H1 (cell line): ENCODE measurements around the gene RNASE9. TPM values are rescaled to one million over a fixed set of nuclear protein-coding genes. Genes with fewer than 3 reads are reported as not detected.

Source experiments
- CTCF ChIA-PET: fragments of 300-600 bp; sonication (Branson Sonifier 250); formaldehyde crosslinking; loops from one replicate; lab custom pipeline; 2021; ENCODE audit not compliant: partially characterized antibody; lab: Charles Lee
- POLR2A ChIA-PET: fragments of 300-600 bp; sonication (Branson Sonifier 250); formaldehyde crosslinking; loops from one replicate; lab custom pipeline; 2021; ENCODE audit warnings: inconsistent platforms; ENCODE audit not compliant: partially characterized antibody; lab: Charles Lee
- DNase-seq, 2 experiments: peaks; one replicate each; pipeline versions ENCODE4 v3.0.0 to v3.0.0-alpha.2; 2010 to 2022; ENCODE audit warnings: low spot score in 2 of 2, low read depth in 1 of 2, mixed read lengths in 1 of 2
- FAIRE-seq: peaks from 2 replicates; lab custom pipeline; 2011; peaks lifted over from hg19 to GRCh38; lab: Jason Lieb, UNC
- H2AFZ ChIP-seq: 2 replicates; pipeline ENCODE4 v1.8.1; 2012; ENCODE audit warnings: low read length, inconsistent platforms
- H2AK5ac ChIP-seq: 2 replicates; pipeline ENCODE4 v1.6.1; 2013; ENCODE audit warnings: low read depth, low read length
- H2BK120ac ChIP-seq: replicated peaks from 2 replicates; pipeline ENCODE3; 2013; ENCODE audit warnings: low read depth, low read length, inconsistent platforms
- H2BK12ac ChIP-seq: 2 replicates; pipeline ENCODE4 v1.6.1; 2013; ENCODE audit warnings: low read depth, low read length
- H2BK15ac ChIP-seq: 2 replicates; pipeline ENCODE4 v1.6.1; 2013; ENCODE audit warnings: low read length
- H2BK20ac ChIP-seq: 2 replicates; pipeline ENCODE4 v1.6.1; 2013; ENCODE audit warnings: low read length
- H2BK5ac ChIP-seq: 2 replicates; pipeline ENCODE4 v1.6.1; 2013; ENCODE audit warnings: low read depth, low read length
- H3K14ac ChIP-seq: 2 replicates; pipeline ENCODE4 v1.6.1; 2013; ENCODE audit warnings: inconsistent platforms; ENCODE audit not compliant: insufficient read length
- H3K18ac ChIP-seq: 2 replicates; pipeline ENCODE4 v1.6.1; 2013; ENCODE audit warnings: low read length; ENCODE audit errors: extremely low read depth
- H3K23ac ChIP-seq: 2 replicates; pipeline ENCODE4 v1.6.1; 2013; ENCODE audit warnings: inconsistent platforms; ENCODE audit not compliant: insufficient read length
- H3K23me2 ChIP-seq: 2 replicates; pipeline ENCODE4 v1.6.1; 2013; ENCODE audit warnings: low read depth, low read length
- H3K27ac ChIP-seq: 2 replicates; pipeline ENCODE4 v1.6.1; 2011; ENCODE audit warnings: low read depth, low read length, inconsistent platforms
- H3K27me3 ChIP-seq, 4 experiments: replicated peaks in 1 of 4; 1 replicate in 1 of 4; 2 replicates in 3 of 4; pipeline versions ENCODE4 v1.6.1 to v1.8.1; 2011 to 2013; ENCODE audit warnings: low read length in 3 of 4, mild to moderate bottlenecking in 3 of 4, inconsistent platforms in 2 of 4, mixed read lengths in 2 of 4, moderate library complexity in 1 of 4; ENCODE audit not compliant: control insufficient read depth in 3 of 4, insufficient read depth in 3 of 4; ENCODE audit errors: extremely low read depth in 1 of 4
- H3K36me3 ChIP-seq, 4 experiments: 2 replicates each; pipeline versions ENCODE4 v1.6.1 to v1.8.1; 2011 to 2013; ENCODE audit warnings: mild to moderate bottlenecking in 4 of 4, low read length in 3 of 4, moderate library complexity in 2 of 4, control low read depth in 1 of 4, inconsistent platforms in 1 of 4; ENCODE audit not compliant: insufficient read depth in 4 of 4, control insufficient read depth in 2 of 4
- H3K4ac ChIP-seq: replicated peaks from 2 replicates; pipeline ENCODE3; 2013; ENCODE audit warnings: low read length, low read depth, mixed read lengths, inconsistent platforms; ENCODE audit not compliant: insufficient read length
- H3K4me1 ChIP-seq, 4 experiments: replicated peaks in 1 of 4; 1 replicate in 1 of 4; 2 replicates in 3 of 4; pipeline versions ENCODE4 v1.6.1 to v1.8.1; 2011 to 2013; ENCODE audit warnings: low read length in 3 of 4, inconsistent platforms in 2 of 4, mixed read lengths in 1 of 4; ENCODE audit not compliant: insufficient read depth in 4 of 4, control insufficient read depth in 3 of 4
- H3K4me2 ChIP-seq, 2 experiments: 2 replicates each; pipeline versions ENCODE4 v1.6.1 to v1.8.1; 2011 to 2013; ENCODE audit warnings: low read depth in 2 of 2, low read length in 2 of 2, control low read depth in 1 of 2, inconsistent platforms in 1 of 2, mild to moderate bottlenecking in 1 of 2; ENCODE audit not compliant: insufficient read depth in 1 of 2
- H3K4me3 ChIP-seq, 4 experiments: fragments of 200-600, 300-600 bp in 1 of 4; sonication (generic), shearing (Covaris generic), sonication (Bioruptor Twin) in 1 of 4; 2 replicates each; pipeline versions ENCODE4 v1.5.1 to v1.8.1; 2011 to 2016; ENCODE audit warnings: low read length in 4 of 4, low read depth in 3 of 4, control low read depth in 2 of 4, inconsistent platforms in 2 of 4, mild to moderate bottlenecking in 2 of 4, mixed read lengths in 1 of 4, moderate library complexity in 1 of 4; ENCODE audit not compliant: insufficient read depth in 2 of 4; ENCODE audit errors: extremely low read depth in 1 of 4
- H3K56ac ChIP-seq: replicated peaks from 2 replicates; pipeline ENCODE3; 2013; ENCODE audit warnings: low read depth, mild to moderate bottlenecking, mixed read lengths, low read length, inconsistent platforms; ENCODE audit not compliant: insufficient read length
- H3K79me1 ChIP-seq: 2 replicates; pipeline ENCODE4 v1.6.1; 2013; ENCODE audit warnings: low read depth, low read length, control low read depth
- H3K79me2 ChIP-seq, 2 experiments: 2 replicates each; pipeline versions ENCODE4 v1.6.1 to v1.8.1; 2012 to 2013; ENCODE audit warnings: low read length in 2 of 2, mild to moderate bottlenecking in 2 of 2, inconsistent platforms in 1 of 2; ENCODE audit not compliant: insufficient read depth in 2 of 2, control insufficient read depth in 1 of 2
- H3K9ac ChIP-seq, 4 experiments: replicated peaks in 1 of 4; 1 replicate in 1 of 4; 2 replicates in 3 of 4; pipeline versions ENCODE4 v1.6.1 to v1.8.1; 2011 to 2013; ENCODE audit warnings: low read depth in 3 of 4, low read length in 3 of 4, control low read depth in 2 of 4, mild to moderate bottlenecking in 2 of 4, moderate library complexity in 2 of 4, inconsistent platforms in 1 of 4; ENCODE audit errors: extremely low read depth in 1 of 4
- H3K9me3 ChIP-seq, 2 experiments: 2 replicates each; pipeline versions ENCODE4 v1.6.1 to v1.8.1; 2012 to 2013; ENCODE audit warnings: mild to moderate bottlenecking in 2 of 2, moderate library complexity in 2 of 2, control low read depth in 1 of 2, inconsistent platforms in 1 of 2, low read depth in 1 of 2, low read length in 1 of 2, mixed read lengths in 1 of 2; ENCODE audit not compliant: insufficient read depth in 2 of 2
- H4K20me1 ChIP-seq, 2 experiments: replicated peaks in 1 of 2; 2 replicates each; pipeline versions ENCODE3 to v1.8.1; 2011 to 2013; ENCODE audit warnings: inconsistent platforms in 2 of 2, low read length in 2 of 2, mild to moderate bottlenecking in 1 of 2; ENCODE audit not compliant: insufficient read depth in 2 of 2, control insufficient read depth in 1 of 2
- H4K5ac ChIP-seq: 2 replicates; pipeline ENCODE4 v1.6.1; 2013; ENCODE audit warnings: low read length, low read depth, mixed read lengths, inconsistent platforms; ENCODE audit not compliant: insufficient read length
- H4K8ac ChIP-seq: 2 replicates; pipeline ENCODE4 v1.8.0; 2013; ENCODE audit warnings: mild to moderate bottlenecking, moderate library complexity, low read length, inconsistent platforms; ENCODE audit not compliant: insufficient read depth; ENCODE audit errors: extremely low read depth
- H4K91ac ChIP-seq: replicated peaks from 2 replicates; pipeline ENCODE3; 2013; ENCODE audit warnings: low read length, mixed read lengths, inconsistent platforms; ENCODE audit not compliant: insufficient read length
- ATF2 ChIP-seq: IDR thresholded peaks from 2 replicates; pipeline ENCODE4 v1.6.1; 2012; ENCODE audit warnings: low read length, inconsistent platforms
- EGR1 ChIP-seq: IDR thresholded peaks from 2 replicates; pipeline ENCODE4 v1.6.1; 2011; ENCODE audit warnings: low read depth, low read length, borderline replicate concordance
- NRF1 ChIP-seq: IDR thresholded peaks from 2 replicates; pipeline ENCODE4 v1.6.1; 2011; ENCODE audit warnings: mild to moderate bottlenecking, low read depth, low read length, improper control_type of control experiment
- SAP30 ChIP-seq: fragments of 300-600 bp; sonication (generic); IDR thresholded peaks from 2 replicates; pipeline ENCODE4 v1.7.1; 2012; ENCODE audit warnings: low read length, moderate library complexity, mild to moderate bottlenecking, inconsistent platforms; ENCODE audit not compliant: insufficient read depth, insufficient replicate concordance
- SRF ChIP-seq: IDR thresholded peaks from 2 replicates; pipeline ENCODE4 v1.6.1; 2011; ENCODE audit warnings: mild to moderate bottlenecking, low read depth, low read length, moderate library complexity
- WGBS, 2 experiments: shearing (Covaris generic) in 1 of 2; methylation state at CpG; one replicate each; pipeline versions ENCODE4 v1.1.6 to v1.1.7; 2013 to 2015; ENCODE audit warnings: low lambda C conversion rate in 2 of 2, mixed read lengths in 2 of 2, inconsistent platforms in 1 of 2, low coverage in 1 of 2, missing lambda C conversion rate in 1 of 2; ENCODE audit not compliant: insufficient replicate concordance in 2 of 2, insufficient coverage in 1 of 2, insufficient read length in 1 of 2; ENCODE audit errors: extremely low coverage in 1 of 2, missing lambda C conversion rate in 1 of 2; 5-methylcytosine and 5-hydroxymethylcytosine counted together
- polyA plus RNA-seq, 7 experiments: library from polyadenylated mRNA; depleted of rRNA in 3 of 7; stranded (reverse) in 5 of 7; unstranded in 2 of 7; fragments of >200 nt in 5 of 7; fragments of 200-250 nt in 2 of 7; gene quantifications; 1 replicate in 5 of 7; 2 replicates in 1 of 7; 4 replicates in 1 of 7; pipeline versions ENCODE4 v1.2.1 to v1.2.3, GENCODE V29; 2011 to 2013; ENCODE audit warnings: missing spikeins in 2 of 7, mixed read lengths in 2 of 7
- total RNA-seq: library from RNA; stranded (reverse); fragmentation: NEBNext Ultra II Directional; extraction: Animal tissue kit (Norgen Biotek cat#: 25700); gene quantifications from 2 replicates; pipeline ENCODE4 v1.2.1, GENCODE V29; 2021

RNASE9 gene
- total and polyA plus RNA-seq, 2 of the 8 experiments (the other 6 are each of a cell fraction or from before 2014, with no cell fraction given) = 0.06 TPM; not detected in 1

GRCh38 chr14:20597108-20597507 lies 36.3 kb upstream of the RNASE9 start:
- no peak overlapping the region for H4K91ac ChIP-seq
- no peaks in the 10 kb centered on the region for H3K79me2 ChIP-seq
- H2AFZ ChIP-seq = 0 out of 2 replicates have a peak overlapping the region, but pooled peaks have one; percentile 13
- 87% methylated on average over 1 of the region's 1 CpG; no CpG with 5 or more reads in 1 of the 2 experiments for WGBS, 2 experiments
- no peaks in the 10 kb centered on the region for H3K23me2 ChIP-seq
- no peak overlapping the region for H4K8ac ChIP-seq
- DNase-seq (no peak), FAIRE-seq (no peak)
- no peak overlapping the region for H2BK15ac ChIP-seq
- no peak overlapping the region for H3K4me3 ChIP-seq
- no peak overlapping the region for H3K27ac ChIP-seq
- no peak overlapping the region for H2BK120ac ChIP-seq
- H3K79me1 ChIP-seq = no peaks in the 10 kb centered on the region
- no peaks in the 10 kb centered on the region; a peak in 1 of 7 replicates for H3K27me3 ChIP-seq
- no peak overlapping the region for H2AK5ac ChIP-seq
- no peaks in the 10 kb centered on the region; a peak in 1 of 7 replicates for H3K4me1 ChIP-seq
- no peak overlapping the region for H2BK12ac ChIP-seq
- H3K18ac ChIP-seq = no peak overlapping the region
- ChIA-PET POLR2A (interaction anchor here (1.6 kb wide), 1 partner anchor 10 kb away, joined by 3 read pairs; no protein-coding TSS in a partner anchor), CTCF (interaction anchor here (0.9 to 5.0 kb wide), 8 partner anchors 9 to 212 kb away, joined by 3 to 34 read pairs (median 4); partner anchors contain the start of gene RNASE11)
- no peak overlapping the region for H3K23ac ChIP-seq
- no peak overlapping the region for H4K5ac ChIP-seq
- no peak overlapping the region for H3K4me2 ChIP-seq
- no peaks in the 10 kb centered on the region for H3K9me3 ChIP-seq
- TF ChIP-seq SAP30 (no peak), NRF1 (no peak), SRF (no peak), EGR1 (no peak), ATF2 (no peak)
- H3K14ac ChIP-seq = no peak overlapping the region
- no peak overlapping the region for H2BK5ac ChIP-seq
- no peak overlapping the region for H3K4ac ChIP-seq
- H2BK20ac ChIP-seq = no peak overlapping the region
- no peak overlapping the region for H3K9ac ChIP-seq
- no peak overlapping the region for H3K56ac ChIP-seq
- no peaks in the 10 kb centered on the region for H4K20me1 ChIP-seq
- no peaks in the 10 kb centered on the region for H3K36me3 ChIP-seq
